HEK293 (cell line): ENCODE data around the gene SHISAL1.

Experiments
- CTCF ChIP-seq: fragments of 450-650 bp; formaldehyde crosslinking; IDR thresholded peaks from 2 replicates; pipeline ENCODE4 v1.5.1; 2016; ENCODE audit warnings: missing biosample characterization, missing genetic modification characterization
- PRDM2 ChIP-seq: fragments of 450-650 bp; formaldehyde crosslinking; IDR thresholded peaks from 2 replicates; pipeline ENCODE4 v1.5.1; 2016; ENCODE audit warnings: missing biosample characterization, missing genetic modification characterization, borderline replicate concordance
- SCRT2 ChIP-seq: fragments of 450-650 bp; formaldehyde crosslinking; IDR thresholded peaks from 2 replicates; pipeline ENCODE4 v1.5.1; 2016; ENCODE audit warnings: missing biosample characterization, missing genetic modification characterization
- ZNF121 ChIP-seq: fragments of 450-650 bp; formaldehyde crosslinking; IDR thresholded peaks from 2 replicates; pipeline ENCODE4 v1.5.1; 2016; ENCODE audit warnings: missing biosample characterization, missing genetic modification characterization
- ZNF175 ChIP-seq: fragments of 450-650 bp; formaldehyde crosslinking; IDR thresholded peaks from 2 replicates; pipeline ENCODE4 v1.5.1; 2016; ENCODE audit warnings: missing biosample characterization, missing genetic modification characterization
- ZNF416 ChIP-seq: fragments of 450-650 bp; formaldehyde crosslinking; IDR thresholded peaks from 2 replicates; pipeline ENCODE4 v1.5.1; 2016; ENCODE audit warnings: missing biosample characterization, missing genetic modification characterization
- ZNF629 ChIP-seq: fragments of 450-650 bp; formaldehyde crosslinking; IDR thresholded peaks from 2 replicates; pipeline ENCODE4 v1.5.1; 2017; ENCODE audit warnings: missing biosample characterization, missing genetic modification characterization
- ZNF785 ChIP-seq: fragments of 450-650 bp; formaldehyde crosslinking; IDR thresholded peaks from 2 replicates; pipeline ENCODE4 v1.5.1; 2016; ENCODE audit warnings: missing biosample characterization, missing genetic modification characterization

- TF ChIP-seq SCRT2 (tag by site-specific recombination) (no peak), PRDM2 (tag by site-specific recombination) (no peak), CTCF (no peak), ZNF629 (tag by site-specific recombination) (no peak), ZNF416 (no peak), ZNF175 (no peak), ZNF785 (tag by site-specific recombination) (no peak), ZNF121 (tag by site-specific recombination) (no peak)
These were observed 32.0 kb downstream of the SHISAL1 start for GRCh38 chr22:44280665-44281188.
